MM.1S (cell line): ENCODE data around the gene CBX2.
A peak's percentile ranks its signal among the peaks of the same experiment; 100 is the strongest.

ENCODE experiments used
- EZH2 ChIP-seq: fragments of 300-600 bp; sonication (generic); optimal IDR thresholded peaks from 2 replicates; pipeline ENCODE3; 2017; ENCODE audit warnings: low read depth, mild to moderate bottlenecking, antibody characterized with exemption, low read length, mixed read lengths
- TF ChIP-seq, protein P1 (sequence below): fragments of 300-600 bp; sonication (generic); IDR thresholded peaks from 2 replicates; pipeline ENCODE4 v1.5.1; 2016; ENCODE audit warnings: antibody characterized with exemption, low read length, mixed read lengths

DNA sequence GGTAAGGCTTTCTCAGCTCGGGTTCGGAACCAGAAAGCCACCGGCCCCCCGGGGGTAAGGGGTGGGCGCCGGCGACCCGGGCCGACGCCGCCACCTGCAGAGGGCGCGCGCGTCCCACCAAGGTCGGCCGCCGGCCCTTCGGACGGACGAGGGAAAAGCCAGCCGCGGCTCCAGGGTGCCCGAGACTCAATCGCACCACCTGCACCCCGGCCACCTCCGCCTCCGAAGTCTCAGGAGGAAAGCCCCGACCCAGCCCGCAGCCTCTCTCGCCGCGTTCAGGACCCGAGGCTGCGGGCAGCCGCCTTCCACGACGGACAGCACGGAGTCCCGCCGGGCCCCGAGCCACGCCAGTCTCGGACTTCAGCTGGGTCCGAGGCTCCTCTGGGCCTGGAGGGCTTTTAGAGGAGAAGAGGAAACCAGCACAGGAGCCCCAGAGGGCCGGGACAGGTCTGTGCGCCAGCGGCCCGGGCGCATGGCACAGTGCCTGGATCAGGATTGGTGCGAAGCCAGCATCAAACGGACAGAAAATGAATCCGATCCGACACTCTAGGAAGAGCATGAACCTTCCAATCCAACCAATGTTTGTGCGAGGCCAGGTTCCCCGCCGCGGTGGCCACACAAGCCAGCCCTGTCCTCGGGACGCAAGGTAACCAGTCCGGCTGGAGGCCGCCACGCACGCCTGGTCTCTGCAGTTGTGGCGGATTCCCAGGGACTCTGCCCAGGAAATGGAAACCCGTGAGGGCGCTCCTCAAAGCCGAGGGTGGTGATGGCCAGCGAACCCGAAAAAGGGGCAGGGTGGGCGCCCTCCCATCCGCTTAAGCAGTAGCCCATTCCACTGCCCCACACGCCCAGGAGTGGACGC, 12.2 kb downstream of the CBX2 start:
- TF ChIP-seq, protein P1, sequence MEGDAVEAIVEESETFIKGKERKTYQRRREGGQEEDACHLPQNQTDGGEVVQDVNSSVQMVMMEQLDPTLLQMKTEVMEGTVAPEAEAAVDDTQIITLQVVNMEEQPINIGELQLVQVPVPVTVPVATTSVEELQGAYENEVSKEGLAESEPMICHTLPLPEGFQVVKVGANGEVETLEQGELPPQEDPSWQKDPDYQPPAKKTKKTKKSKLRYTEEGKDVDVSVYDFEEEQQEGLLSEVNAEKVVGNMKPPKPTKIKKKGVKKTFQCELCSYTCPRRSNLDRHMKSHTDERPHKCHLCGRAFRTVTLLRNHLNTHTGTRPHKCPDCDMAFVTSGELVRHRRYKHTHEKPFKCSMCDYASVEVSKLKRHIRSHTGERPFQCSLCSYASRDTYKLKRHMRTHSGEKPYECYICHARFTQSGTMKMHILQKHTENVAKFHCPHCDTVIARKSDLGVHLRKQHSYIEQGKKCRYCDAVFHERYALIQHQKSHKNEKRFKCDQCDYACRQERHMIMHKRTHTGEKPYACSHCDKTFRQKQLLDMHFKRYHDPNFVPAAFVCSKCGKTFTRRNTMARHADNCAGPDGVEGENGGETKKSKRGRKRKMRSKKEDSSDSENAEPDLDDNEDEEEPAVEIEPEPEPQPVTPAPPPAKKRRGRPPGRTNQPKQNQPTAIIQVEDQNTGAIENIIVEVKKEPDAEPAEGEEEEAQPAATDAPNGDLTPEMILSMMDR = peak; percentile 51
- TF ChIP-seq EZH2 = no peak
